ENCODE results near the gene TSPAN9. TPM values are rescaled to one million over a fixed set of nuclear protein-coding genes. Genes with fewer than 3 reads are reported as not detected.

The TSPAN9 gene
- total RNA-seq, 1 experiment from 2014 or later = 7.7 TPM

DNA sequence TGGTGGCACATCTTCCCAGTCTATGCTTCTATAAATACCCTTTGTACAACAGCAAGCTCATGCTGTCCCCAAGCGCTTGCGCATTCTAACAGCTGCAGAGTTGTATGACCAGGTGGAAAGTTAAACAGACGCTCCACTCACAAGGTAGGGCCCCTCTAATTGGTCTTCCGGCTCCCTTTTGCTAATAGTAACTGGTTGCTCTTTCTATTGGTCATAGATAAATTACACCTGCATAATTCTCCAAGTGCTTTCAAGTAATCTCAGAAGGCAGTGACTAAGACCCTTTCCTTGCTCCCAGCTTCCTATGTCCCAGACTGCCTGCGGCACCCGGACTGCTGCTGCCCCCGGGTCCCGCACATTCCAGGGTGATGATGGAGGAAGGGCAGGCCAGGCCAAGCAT lies 6.1 kb upstream of the TSPAN9 start:
- no peak for ATAC-seq
- intact Hi-C loops (cut with micrococcal nuclease; ENCODE audit: unreplicated experiment) = loop anchor here (5.0 kb wide), 1 partner anchor 206 kb away; no protein-coding TSS in a partner anchor
- in situ Hi-C loops (cut with HindIII; ENCODE audit: low pct_unique_long_range_greater_than_20kb, low sequenced_read_pairs) = no loop called here
- CTCF ChIA-PET = no interaction called here
- DNase-seq (ENCODE audit: low read depth, low spot score) = no peak
- no TSS peak for BruUV-seq (replicated peaks)
- H3K36me3 ChIP-seq (ENCODE audit: control insufficient read depth, insufficient read depth, low read length) = no peaks in the 10 kb centered on the region
- no peak overlapping the region for H3K4me3 ChIP-seq (ENCODE audit: low read depth in 2 of 2, low read length in 2 of 2)
- TF ChIP-seq TCF7L2 (IDR thresholded peaks at IDR 0.05; ENCODE audit: low read depth, low read length) (no peak), SIN3A (IDR thresholded peaks at IDR 0.05; ENCODE audit: borderline replicate concordance, insufficient read depth, low read depth, low read length) (no peak), POLR2AphosphoS5 (IDR thresholded peaks at IDR 0.05; ENCODE audit: low read depth, low read length) (no peak)
- TF ChIP-seq, protein P1, sequence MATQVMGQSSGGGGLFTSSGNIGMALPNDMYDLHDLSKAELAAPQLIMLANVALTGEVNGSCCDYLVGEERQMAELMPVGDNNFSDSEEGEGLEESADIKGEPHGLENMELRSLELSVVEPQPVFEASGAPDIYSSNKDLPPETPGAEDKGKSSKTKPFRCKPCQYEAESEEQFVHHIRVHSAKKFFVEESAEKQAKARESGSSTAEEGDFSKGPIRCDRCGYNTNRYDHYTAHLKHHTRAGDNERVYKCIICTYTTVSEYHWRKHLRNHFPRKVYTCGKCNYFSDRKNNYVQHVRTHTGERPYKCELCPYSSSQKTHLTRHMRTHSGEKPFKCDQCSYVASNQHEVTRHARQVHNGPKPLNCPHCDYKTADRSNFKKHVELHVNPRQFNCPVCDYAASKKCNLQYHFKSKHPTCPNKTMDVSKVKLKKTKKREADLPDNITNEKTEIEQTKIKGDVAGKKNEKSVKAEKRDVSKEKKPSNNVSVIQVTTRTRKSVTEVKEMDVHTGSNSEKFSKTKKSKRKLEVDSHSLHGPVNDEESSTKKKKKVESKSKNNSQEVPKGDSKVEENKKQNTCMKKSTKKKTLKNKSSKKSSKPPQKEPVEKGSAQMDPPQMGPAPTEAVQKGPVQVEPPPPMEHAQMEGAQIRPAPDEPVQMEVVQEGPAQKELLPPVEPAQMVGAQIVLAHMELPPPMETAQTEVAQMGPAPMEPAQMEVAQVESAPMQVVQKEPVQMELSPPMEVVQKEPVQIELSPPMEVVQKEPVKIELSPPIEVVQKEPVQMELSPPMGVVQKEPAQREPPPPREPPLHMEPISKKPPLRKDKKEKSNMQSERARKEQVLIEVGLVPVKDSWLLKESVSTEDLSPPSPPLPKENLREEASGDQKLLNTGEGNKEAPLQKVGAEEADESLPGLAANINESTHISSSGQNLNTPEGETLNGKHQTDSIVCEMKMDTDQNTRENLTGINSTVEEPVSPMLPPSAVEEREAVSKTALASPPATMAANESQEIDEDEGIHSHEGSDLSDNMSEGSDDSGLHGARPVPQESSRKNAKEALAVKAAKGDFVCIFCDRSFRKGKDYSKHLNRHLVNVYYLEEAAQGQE (IDR thresholded peaks at IDR 0.05; ENCODE audit: insufficient read depth in 1 of 2, low read depth in 2 of 2, low read length in 1 of 2) = no peak
- TF ChIP-seq, protein P2, sequence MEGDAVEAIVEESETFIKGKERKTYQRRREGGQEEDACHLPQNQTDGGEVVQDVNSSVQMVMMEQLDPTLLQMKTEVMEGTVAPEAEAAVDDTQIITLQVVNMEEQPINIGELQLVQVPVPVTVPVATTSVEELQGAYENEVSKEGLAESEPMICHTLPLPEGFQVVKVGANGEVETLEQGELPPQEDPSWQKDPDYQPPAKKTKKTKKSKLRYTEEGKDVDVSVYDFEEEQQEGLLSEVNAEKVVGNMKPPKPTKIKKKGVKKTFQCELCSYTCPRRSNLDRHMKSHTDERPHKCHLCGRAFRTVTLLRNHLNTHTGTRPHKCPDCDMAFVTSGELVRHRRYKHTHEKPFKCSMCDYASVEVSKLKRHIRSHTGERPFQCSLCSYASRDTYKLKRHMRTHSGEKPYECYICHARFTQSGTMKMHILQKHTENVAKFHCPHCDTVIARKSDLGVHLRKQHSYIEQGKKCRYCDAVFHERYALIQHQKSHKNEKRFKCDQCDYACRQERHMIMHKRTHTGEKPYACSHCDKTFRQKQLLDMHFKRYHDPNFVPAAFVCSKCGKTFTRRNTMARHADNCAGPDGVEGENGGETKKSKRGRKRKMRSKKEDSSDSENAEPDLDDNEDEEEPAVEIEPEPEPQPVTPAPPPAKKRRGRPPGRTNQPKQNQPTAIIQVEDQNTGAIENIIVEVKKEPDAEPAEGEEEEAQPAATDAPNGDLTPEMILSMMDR (IDR thresholded peaks at IDR 0.05) = no peak
- no peaks in the 10 kb centered on the region; the same call in 1 of the 2 replicates for H3K4me1 ChIP-seq (ENCODE audit: control insufficient read depth, insufficient read depth, low read length)
- H3K9me3 ChIP-seq (ENCODE audit: control insufficient read depth, insufficient read depth, low read depth, low read length) = no peaks in the 10 kb centered on the region
- H3K27me3 ChIP-seq (ENCODE audit: control insufficient read depth, insufficient read depth, low read length) = no peaks in the 10 kb centered on the region
- no peak overlapping the region for H3K27ac ChIP-seq (ENCODE audit: low read length)
- POLR2A ChIA-PET = interaction anchor here (0.6 kb wide), 1 partner anchor 11 kb away, joined by 3 read pairs; no protein-coding TSS in a partner anchor

DNA sequence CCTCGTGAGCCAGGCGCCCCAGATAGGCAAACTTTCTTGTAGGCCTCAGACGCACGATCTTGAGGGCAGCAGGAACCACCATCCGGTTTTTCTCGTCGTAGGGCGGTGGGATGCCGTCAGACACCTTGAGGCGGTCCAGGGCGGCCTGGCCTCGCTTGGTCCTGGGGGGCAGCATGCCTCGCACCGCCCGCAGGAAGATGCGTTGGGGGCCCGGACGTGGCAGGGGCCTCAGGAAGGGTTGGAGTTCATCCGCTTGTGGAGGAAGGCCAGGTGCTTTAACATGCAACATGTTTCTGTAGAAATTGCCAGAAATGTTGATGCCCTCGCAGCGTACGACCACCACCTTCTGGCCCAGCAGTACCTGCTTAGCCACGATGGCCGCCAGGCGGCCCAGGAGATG lies 5.5 kb upstream of the TSPAN9 start:
- Histone ChIP-seq H3K27me3 (ENCODE audit: control insufficient read depth, insufficient read depth, low read length) (no peaks in the 10 kb centered on the region), H3K4me1 (ENCODE audit: control insufficient read depth, insufficient read depth, low read length) (no peaks in the 10 kb centered on the region; the same call in 1 of the 2 replicates), H3K36me3 (ENCODE audit: control insufficient read depth, insufficient read depth, low read length) (no peaks in the 10 kb centered on the region), H3K27ac (ENCODE audit: low read length) (no peak overlapping the region), H3K4me3 (ENCODE audit: low read depth in 2 of 2, low read length in 2 of 2) (no peak overlapping the region), H3K9me3 (ENCODE audit: control insufficient read depth, insufficient read depth, low read depth, low read length) (no peaks in the 10 kb centered on the region)
- in situ Hi-C loops (cut with HindIII; ENCODE audit: low pct_unique_long_range_greater_than_20kb, low sequenced_read_pairs) (no loop called here), intact Hi-C loops (cut with micrococcal nuclease; ENCODE audit: unreplicated experiment) (loop anchor here (5.0 kb wide), 1 partner anchor 206 kb away; no protein-coding TSS in a partner anchor)
- TF ChIP-seq SIN3A (IDR thresholded peaks at IDR 0.05; ENCODE audit: borderline replicate concordance, insufficient read depth, low read depth, low read length) (no peak), TCF7L2 (IDR thresholded peaks at IDR 0.05; ENCODE audit: low read depth, low read length) (no peak), POLR2AphosphoS5 (IDR thresholded peaks at IDR 0.05; ENCODE audit: low read depth, low read length) (no peak)
- TF ChIP-seq, protein P1 (IDR thresholded peaks at IDR 0.05; ENCODE audit: insufficient read depth in 1 of 2, low read depth in 2 of 2, low read length in 1 of 2) = no peak
- TF ChIP-seq, protein P2 (IDR thresholded peaks at IDR 0.05) = no peak
- BruUV-seq (replicated peaks) = no TSS peak
- ATAC-seq = no peak
- ChIA-PET POLR2A (no interaction called here), CTCF (no interaction called here)
- DNase-seq (ENCODE audit: low read depth, low spot score) = no peak
